ENCODE data around the gene GFRA1.

The GFRA1 gene

GRCh38 chr10:116101616-116102315 is 171.2 kb downstream of the GFRA1 start:
- no peak for DNase-seq (ENCODE audit: low read depth)

- DNase-seq (ENCODE audit: low read depth): no peak
Measured at GRCh38 chr10:116100984-116101383, 172.0 kb downstream of the GFRA1 start.

- DNase-seq (ENCODE audit: low read depth): no peak
Measured at GRCh38 chr10:116099023-116099420, 174.0 kb downstream of the GFRA1 start.

- no peak for DNase-seq (ENCODE audit: low read depth)
Measured at GRCh38 chr10:116098411-116099022, 174.5 kb downstream of the GFRA1 start.

- no peak for DNase-seq (ENCODE audit: low read depth)
Measured at GRCh38 chr10:116097239-116097784, 175.7 kb downstream of the GFRA1 start.

GRCh38 chr10:116096526-116096925 is 176.5 kb downstream of the GFRA1 start:
- no peak for DNase-seq (ENCODE audit: low read depth)

GRCh38 chr10:116094356-116094755 is 178.7 kb downstream of the GFRA1 start:
- no peak for DNase-seq (ENCODE audit: low read depth)

GRCh38 chr10:116093031-116093430 is 180.0 kb downstream of the GFRA1 start:
- no peak for DNase-seq (ENCODE audit: low read depth)

GRCh38 chr10:116088985-116089384 is 184.0 kb downstream of the GFRA1 start:
- DNase-seq (ENCODE audit: low read depth): no peak

- DNase-seq (ENCODE audit: low read depth): no peak
Measured at GRCh38 chr10:116085323-116085722, 187.7 kb downstream of the GFRA1 start.

GRCh38 chr10:116084161-116084560 is 188.8 kb downstream of the GFRA1 start:
- DNase-seq (ENCODE audit: low read depth): no peak

GRCh38 chr10:116083226-116083762 is 189.7 kb downstream of the GFRA1 start:
- no peak for DNase-seq (ENCODE audit: low read depth)

- DNase-seq (ENCODE audit: low read depth): no peak
Measured at GRCh38 chr10:116082762-116083161, 190.2 kb downstream of the GFRA1 start.

GRCh38 chr10:116082206-116082605 is 190.8 kb downstream of the GFRA1 start:
- DNase-seq (ENCODE audit: low read depth): no peak

- DNase-seq (ENCODE audit: low read depth): no peak
Measured at GRCh38 chr10:116080553-116080952, 192.5 kb downstream of the GFRA1 start.

GRCh38 chr10:116079355-116079754 is 193.7 kb downstream of the GFRA1 start:
- DNase-seq (ENCODE audit: low read depth): no peak

- DNase-seq (ENCODE audit: low read depth): no peak
Measured at GRCh38 chr10:116076621-116077020, 196.4 kb downstream of the GFRA1 start.

GRCh38 chr10:116073510-116073909 is 199.5 kb downstream of the GFRA1 start:
- DNase-seq (ENCODE audit: low read depth): no peak

- DNase-seq (ENCODE audit: low read depth): no peak
Measured at GRCh38 chr10:116073001-116073400, 200.0 kb downstream of the GFRA1 start.

GRCh38 chr10:116071453-116072148 is 201.4 kb downstream of the GFRA1 start:
- no peak for DNase-seq (ENCODE audit: low read depth)

GRCh38 chr10:116070743-116071320 is 202.2 kb downstream of the GFRA1 start:
- no peak for DNase-seq (ENCODE audit: low read depth)

- no peak for DNase-seq (ENCODE audit: low read depth)
Measured at GRCh38 chr10:116069856-116070255, 203.2 kb downstream of the GFRA1 start.
